Activated T-cell treated with anti-CD3 and anti-CD28 coated beads, Interleukin-2, amount 50 U/mL, for 24 hours (primary cell): Measurements from ENCODE around the gene GRAMD1C.
"Not testable (repeated sequence)": the region's sequence is repeated elsewhere in the genome, so short reads cannot be mapped to it uniquely, and the experiment has no call there.

Source experiments
- DNase-seq: peaks from one replicate; pipeline ENCODE4 v3.0.0-alpha.2; 2020
- H3K27ac Mint-ChIP-seq: 2 replicates; pipeline ENCODE4 v1.8.0; 2020; ENCODE audit warnings: mild to moderate bottlenecking, mixed read lengths
- H3K27me3 Mint-ChIP-seq: 2 replicates; pipeline ENCODE4 v1.8.0; 2020; ENCODE audit warnings: mixed read lengths
- H3K36me3 Mint-ChIP-seq: 2 replicates; pipeline ENCODE4 v1.8.0; 2020; ENCODE audit warnings: low read depth, mixed read lengths
- H3K4me1 Mint-ChIP-seq: 2 replicates; pipeline ENCODE4 v1.8.0; 2020; ENCODE audit warnings: low read depth, mixed read lengths
- H3K4me3 Mint-ChIP-seq: 2 replicates; pipeline ENCODE4 v1.8.0; 2020; ENCODE audit warnings: mild to moderate bottlenecking, moderate library complexity, mixed read lengths
- H3K9me3 Mint-ChIP-seq: 2 replicates; pipeline ENCODE4 v1.8.0; 2020; ENCODE audit warnings: mixed read lengths

The GRAMD1C gene

GRCh38 chr3:113839551-113839950, 963 bp downstream of the GRAMD1C start:
- no peaks in the 10 kb centered on the region for H3K36me3 Mint-ChIP-seq
- no peaks in the 10 kb centered on the region for H3K27me3 Mint-ChIP-seq
- peak overlapping the region; percentile 75 for H3K4me3 Mint-ChIP-seq
- peaks cover 8% of the 10 kb centered on the region for H3K4me1 Mint-ChIP-seq
- no peak for DNase-seq
- H3K9me3 Mint-ChIP-seq, result no peaks in the 10 kb centered on the region
- H3K27ac Mint-ChIP-seq, result no peak overlapping the region

DNA sequence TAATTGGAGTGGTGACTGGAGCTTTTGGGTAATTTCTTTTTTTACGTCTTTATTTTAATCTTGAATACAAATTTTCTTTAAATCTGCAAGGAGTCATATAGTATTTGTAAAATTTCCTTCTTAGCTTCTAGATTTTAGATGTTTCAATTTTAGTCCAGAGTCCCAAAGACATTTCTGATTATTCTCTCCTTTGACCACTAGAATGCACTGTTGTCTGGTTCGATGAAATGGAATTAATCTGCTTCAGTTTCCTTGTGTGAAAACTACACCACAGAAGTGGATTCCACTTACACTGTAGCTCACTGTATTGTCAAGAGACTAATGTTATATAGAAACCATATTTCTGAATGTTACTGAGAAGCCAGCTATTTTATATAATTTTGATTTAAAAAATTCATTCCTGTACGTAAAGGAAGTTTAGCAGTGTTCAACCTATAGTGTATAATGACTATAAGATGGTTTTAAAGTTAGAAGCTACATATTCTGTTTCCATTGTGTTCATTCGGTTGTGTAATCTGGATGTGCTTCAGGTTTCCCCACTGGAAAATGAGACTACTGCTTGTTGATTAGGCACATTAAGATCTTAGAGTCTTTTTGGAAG, 6.1 kb downstream of the GRAMD1C start:
- H3K4me1 Mint-ChIP-seq, result no peaks in the 10 kb centered on the region

GRCh38 chr3:113847247-113847646, 8.7 kb downstream of the GRAMD1C start:
- no peaks in the 10 kb centered on the region for H3K9me3 Mint-ChIP-seq
- no peak overlapping the region for H3K27ac Mint-ChIP-seq
- DNase-seq, result no peak
- no peaks in the 10 kb centered on the region for H3K36me3 Mint-ChIP-seq
- no peaks in the 10 kb centered on the region for H3K27me3 Mint-ChIP-seq
- no peak overlapping the region for H3K4me3 Mint-ChIP-seq
- H3K4me1 Mint-ChIP-seq, result no peaks in the 10 kb centered on the region

More for the DNA sequence above, 6.1 kb downstream of the GRAMD1C start:
- Mint-ChIP-seq H3K36me3 (no peaks in the 10 kb centered on the region), H3K27me3 (no peaks in the 10 kb centered on the region), H3K9me3 (no peaks in the 10 kb centered on the region), H3K4me3 (no peak overlapping the region), H3K27ac (no peak overlapping the region)
- DNase-seq, result no peak

GRCh38 chr3:113847664-113848461, 9.3 kb downstream of the GRAMD1C start:
- no peaks in the 10 kb centered on the region for H3K27me3 Mint-ChIP-seq
- no peaks in the 10 kb centered on the region for H3K4me1 Mint-ChIP-seq
- H3K4me3 Mint-ChIP-seq, result no peak overlapping the region
- H3K27ac Mint-ChIP-seq, result no peak overlapping the region
- no peak for DNase-seq
- H3K36me3 Mint-ChIP-seq, result no peaks in the 10 kb centered on the region
- no peaks in the 10 kb centered on the region for H3K9me3 Mint-ChIP-seq

- not testable (repeated sequence) for H3K4me1 Mint-ChIP-seq, H3K27ac Mint-ChIP-seq, H3K36me3 Mint-ChIP-seq, H3K9me3 Mint-ChIP-seq, H3K27me3 Mint-ChIP-seq, H3K4me3 Mint-ChIP-seq, DNase-seq
Measured at GRCh38 chr3:113849071-113849470, 10.5 kb downstream of the GRAMD1C start.

DNA sequence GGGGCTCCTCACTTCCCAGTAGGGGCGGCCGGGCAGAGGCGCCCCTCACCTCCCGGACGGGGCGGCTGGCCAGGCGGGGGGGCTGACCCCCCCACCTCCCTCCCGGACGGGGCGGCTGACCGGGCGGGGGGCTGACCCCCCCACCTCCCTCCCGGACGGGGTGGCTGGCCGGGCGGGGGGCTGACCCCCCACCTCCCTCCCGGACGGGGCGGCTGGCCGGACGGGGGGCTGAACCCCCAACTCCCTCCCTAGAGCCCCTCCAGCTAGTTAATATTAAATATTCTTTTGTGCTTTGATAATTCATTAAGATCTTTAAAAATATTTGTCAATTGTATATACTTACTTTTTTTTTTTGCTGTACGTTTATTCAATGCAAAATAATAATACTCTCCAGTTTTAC, 11.3 kb downstream of the GRAMD1C start:
- not testable (repeated sequence) for H3K9me3 Mint-ChIP-seq, H3K4me3 Mint-ChIP-seq, H3K36me3 Mint-ChIP-seq, H3K27me3 Mint-ChIP-seq, DNase-seq, H3K27ac Mint-ChIP-seq, H3K4me1 Mint-ChIP-seq

GRCh38 chr3:113850391-113850790, 11.8 kb downstream of the GRAMD1C start:
- H3K4me1 Mint-ChIP-seq, H3K4me3 Mint-ChIP-seq, H3K9me3 Mint-ChIP-seq, H3K27ac Mint-ChIP-seq, H3K36me3 Mint-ChIP-seq, DNase-seq, H3K27me3 Mint-ChIP-seq: not testable (repeated sequence)

DNA sequence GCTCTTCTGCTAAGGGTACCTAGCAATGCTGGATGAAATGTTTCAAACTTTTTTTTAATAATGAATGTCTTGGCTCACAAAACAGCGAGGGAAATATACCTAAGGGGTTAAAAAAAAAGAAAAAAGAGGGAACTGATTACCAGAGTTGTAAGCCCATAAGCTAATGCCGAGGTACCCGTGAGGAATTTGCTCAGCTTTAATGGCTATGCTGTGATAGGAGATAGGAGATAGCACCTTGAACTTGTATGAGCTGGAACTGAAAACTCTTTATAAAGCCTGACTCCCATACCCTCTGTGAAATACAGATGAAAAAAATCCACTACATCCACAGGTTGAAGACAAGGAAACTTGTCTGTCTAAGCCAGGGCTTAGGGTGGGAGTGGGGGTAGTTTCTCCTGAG, 13.9 kb downstream of the GRAMD1C start:
- Mint-ChIP-seq H3K4me1 (no peaks in the 10 kb centered on the region), H3K36me3 (no peaks in the 10 kb centered on the region)

DNA sequence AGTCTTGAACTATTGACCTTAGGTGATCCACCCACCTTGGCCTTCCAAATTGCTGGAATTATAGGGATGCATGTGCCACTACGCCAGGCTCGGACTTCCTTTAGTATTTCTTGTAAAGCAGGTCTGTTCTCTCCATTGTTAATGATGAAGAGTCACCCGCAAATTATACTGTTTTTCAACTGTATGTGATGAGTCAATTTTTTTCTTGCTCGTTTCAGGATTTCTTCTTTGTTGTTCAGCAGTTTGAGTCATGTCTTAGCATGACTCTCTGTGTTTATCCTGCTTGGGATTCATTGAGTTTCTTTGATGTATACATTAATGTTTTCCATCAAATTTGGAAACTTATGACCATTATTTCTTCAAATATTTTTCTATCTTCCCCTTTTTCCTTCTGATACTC, 28.9 kb downstream of the GRAMD1C start:
- DNase-seq, result no peak
- Mint-ChIP-seq H3K27ac (no peak overlapping the region), H3K36me3 (no peaks in the 10 kb centered on the region), H3K4me3 (no peak overlapping the region), H3K27me3 (peaks cover 6% of the 10 kb centered on the region), H3K4me1 (peaks cover 5% of the 10 kb centered on the region), H3K9me3 (no peaks in the 10 kb centered on the region)

More for the DNA sequence above, 13.9 kb downstream of the GRAMD1C start:
- H3K4me3 Mint-ChIP-seq, result no peak overlapping the region
- H3K27ac Mint-ChIP-seq, result no peak overlapping the region
- no peak for DNase-seq
- H3K27me3 Mint-ChIP-seq, result no peaks in the 10 kb centered on the region
- no peaks in the 10 kb centered on the region for H3K9me3 Mint-ChIP-seq

DNA sequence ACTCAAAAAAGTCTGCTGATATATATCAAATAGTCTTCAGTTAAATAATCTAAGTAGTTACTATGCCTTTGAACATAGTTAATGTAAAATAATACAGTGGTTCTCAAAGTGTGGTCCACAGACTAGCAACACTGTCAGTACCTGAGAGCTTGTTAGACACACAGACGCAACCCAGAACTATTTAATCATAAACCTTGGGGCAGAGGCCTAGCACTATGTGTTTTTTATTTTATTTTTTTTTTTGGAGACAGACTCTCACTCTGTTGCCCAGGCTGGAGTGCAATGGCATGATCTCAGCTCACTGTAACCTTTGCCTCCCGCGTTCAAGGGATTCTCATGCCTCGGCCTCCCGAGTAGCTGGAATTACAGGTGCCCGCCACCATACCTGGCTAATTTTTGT, 34.7 kb downstream of the GRAMD1C start:
- Mint-ChIP-seq H3K36me3 (no peaks in the 10 kb centered on the region), H3K4me3 (no peak overlapping the region), H3K9me3 (no peaks in the 10 kb centered on the region), H3K4me1 (no peaks in the 10 kb centered on the region), H3K27ac (no peak overlapping the region), H3K27me3 (peaks cover 6% of the 10 kb centered on the region)
- no peak for DNase-seq

DNA sequence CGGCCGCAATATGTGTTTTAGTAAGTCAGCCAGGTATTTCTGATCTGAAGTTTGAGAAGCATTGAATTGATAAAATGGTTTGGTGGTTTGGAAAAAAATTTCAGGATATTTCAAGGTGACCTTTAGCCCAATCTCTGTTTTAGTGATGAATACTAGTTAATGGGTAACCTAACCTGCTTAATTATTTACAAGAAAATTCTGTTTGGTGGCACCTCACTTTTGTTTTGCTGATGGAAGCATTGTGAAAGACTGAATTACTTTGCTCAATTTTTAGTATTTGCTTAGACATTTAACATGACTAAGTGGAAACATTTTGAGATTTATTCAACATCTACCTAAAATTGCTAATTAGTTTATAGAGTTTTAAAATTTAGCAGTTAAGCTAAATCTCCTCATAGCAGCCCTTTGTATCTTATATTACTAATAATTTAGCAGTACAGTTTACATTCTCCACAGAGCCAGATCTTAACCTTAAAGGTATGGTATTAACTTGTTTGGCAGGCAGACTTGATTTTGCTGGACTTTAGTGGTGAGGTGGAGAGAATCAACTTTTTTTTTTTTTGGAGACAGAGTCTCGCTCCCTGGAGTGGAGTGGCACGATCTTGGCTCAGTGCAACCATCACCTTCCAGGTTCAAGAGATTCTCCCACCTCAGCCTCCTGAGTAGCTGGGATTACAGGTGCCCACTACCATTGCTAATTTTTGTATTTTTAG, 35.4 kb downstream of the GRAMD1C start:
- Mint-ChIP-seq H3K27ac (no peak overlapping the region), H3K27me3 (peaks cover under 1% of the 10 kb centered on the region), H3K36me3 (no peaks in the 10 kb centered on the region), H3K9me3 (no peaks in the 10 kb centered on the region), H3K4me1 (no peaks in the 10 kb centered on the region), H3K4me3 (no peak overlapping the region)
- no peak for DNase-seq

- H3K27me3 Mint-ChIP-seq, result peaks cover 3% of the 10 kb centered on the region
- no peaks in the 10 kb centered on the region for H3K9me3 Mint-ChIP-seq
- H3K36me3 Mint-ChIP-seq, result no peaks in the 10 kb centered on the region
- no peak for DNase-seq
- no peak overlapping the region for H3K4me3 Mint-ChIP-seq
- H3K4me1 Mint-ChIP-seq, result no peaks in the 10 kb centered on the region
- no peak overlapping the region for H3K27ac Mint-ChIP-seq
Measured at GRCh38 chr3:113878403-113878802, 39.8 kb downstream of the GRAMD1C start.

DNA sequence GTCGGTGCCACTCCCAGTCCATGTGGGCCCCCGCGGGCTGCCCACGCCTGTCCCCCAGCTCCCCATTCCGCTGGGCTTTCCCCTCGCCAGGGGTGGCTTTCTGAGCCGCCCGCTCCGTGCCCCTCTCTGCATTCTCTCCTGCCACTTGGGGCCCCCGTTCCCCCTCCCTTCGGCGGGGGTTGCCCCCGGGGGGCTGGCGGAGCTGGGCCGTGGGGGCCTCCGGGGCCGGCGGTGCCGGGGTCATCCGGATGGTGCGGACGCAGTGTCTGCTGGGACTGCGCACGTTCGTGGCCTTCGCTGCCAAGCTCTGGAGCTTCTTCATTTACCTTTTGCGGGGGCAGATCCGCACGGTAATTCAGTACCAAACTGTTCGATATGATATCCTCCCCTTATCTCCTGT, 46.5 kb downstream of the GRAMD1C start:
- no peak overlapping the region for H3K27ac Mint-ChIP-seq
- H3K4me1 Mint-ChIP-seq, result no peaks in the 10 kb centered on the region
- H3K4me3 Mint-ChIP-seq, result no peak overlapping the region

GRCh38 chr3:113890256-113890900, 51.8 kb downstream of the GRAMD1C start:
- H3K27ac Mint-ChIP-seq, result no peak overlapping the region
- no peaks in the 10 kb centered on the region for H3K36me3 Mint-ChIP-seq
- H3K4me1 Mint-ChIP-seq, result no peaks in the 10 kb centered on the region
- H3K4me3 Mint-ChIP-seq, result no peak overlapping the region
- no peak for DNase-seq
- H3K9me3 Mint-ChIP-seq, result no peaks in the 10 kb centered on the region
- H3K27me3 Mint-ChIP-seq, result no peaks in the 10 kb centered on the region

More for the DNA sequence above, 46.5 kb downstream of the GRAMD1C start:
- Mint-ChIP-seq H3K27me3 (no peaks in the 10 kb centered on the region), H3K36me3 (no peaks in the 10 kb centered on the region), H3K9me3 (no peaks in the 10 kb centered on the region)
- DNase-seq, result no peak
